ENCODE data around the gene GDI1. TPM values are rescaled to one million over a fixed set of nuclear protein-coding genes. Genes with fewer than 3 reads are reported as not detected.

Gene GDI1
- total and polyA plus RNA-seq, 9 of the 15 experiments (the other 6 are each of a cell fraction or from before 2014, with no cell fraction given) = 0.97 to 82.6 (median 37.5) TPM

GRCh38 chrX:154397888-154398667 is 38.9 kb upstream of the GDI1 start, which contains the start of gene RPL10 (continued):
- 0 out of 6 replicates have a peak, but pooled peaks of 1 of the 3 experiments have one; percentile 19 for TF ChIP-seq CTCF (IDR thresholded peaks at IDR 0.05 in 2 of 3, conservative IDR thresholded peaks at IDR 0.05 in 1 of 3; ENCODE audit: insufficient read depth in 2 of 3, low read depth in 1 of 3, low read length in 3 of 3)
- TF ChIP-seq GTF3C2 (IDR thresholded peaks at IDR 0.05; ENCODE audit: borderline replicate concordance, extremely low read depth, insufficient read length) = no peak
- no peak for TF ChIP-seq ILK (tag; IDR thresholded peaks at IDR 0.05; ENCODE audit: borderline replicate concordance, low read depth)
- TF ChIP-seq HMG20A (CRISPR knock-in tag; conservative IDR thresholded peaks at IDR 0.05) = no peak
- TF ChIP-seq DACH1 (IDR thresholded peaks at IDR 0.05; ENCODE audit: partially characterized antibody) = peak; percentile 73
- no peak for TF ChIP-seq ZBTB34 (CRISPR knock-in tag; IDR thresholded peaks at IDR 0.05)
- TF ChIP-seq CHD1 (IDR thresholded peaks at IDR 0.05; ENCODE audit: low read length) = no peak
- no peak for TF ChIP-seq IRF2 (CRISPR knock-in tag; IDR thresholded peaks at IDR 0.05)
- TF ChIP-seq FOXJ2 (tag; IDR thresholded peaks at IDR 0.05) = no peak; the same call in 1 of the 2 replicates
- no peak for TF ChIP-seq FOXO4 (CRISPR knock-in tag; IDR thresholded peaks at IDR 0.05)
- no peak for TF ChIP-seq BACH1 (tag; IDR thresholded peaks at IDR 0.05)
- TF ChIP-seq TCF3 (CRISPR knock-in tag; IDR thresholded peaks at IDR 0.05) = no peak
- TF ChIP-seq PML (IDR thresholded peaks at IDR 0.05; ENCODE audit: low read length) = peak; percentile 97
- TF ChIP-seq ZNF324 (CRISPR knock-in tag; IDR thresholded peaks at IDR 0.05) = no peak
- no peak for TF ChIP-seq ZEB2 (IDR thresholded peaks at IDR 0.05)
- TF ChIP-seq ZKSCAN8 (CRISPR knock-in tag; IDR thresholded peaks at IDR 0.05) = no peak
- no peak for TF ChIP-seq PCBP2 (IDR thresholded peaks at IDR 0.05; ENCODE audit: low read depth, low read length, poor library complexity, severe bottlenecking)
- TF ChIP-seq STAT5B (CRISPR knock-in tag; IDR thresholded peaks at IDR 0.05) = no peak
- no peak; the same call in 1 of the 2 replicates for TF ChIP-seq KAT7 (CRISPR knock-in tag; IDR thresholded peaks at IDR 0.05; ENCODE audit: borderline replicate concordance)
- no peak for TF ChIP-seq ZBTB17 (CRISPR knock-in tag; IDR thresholded peaks at IDR 0.05)
- TF ChIP-seq PHB (CRISPR knock-in tag; IDR thresholded peaks at IDR 0.05) = no peak
